ENCODE results near the gene TMEM115.
A peak's percentile ranks its signal among the peaks of the same experiment; 100 is the strongest.

Gene TMEM115

GRCh38 chr3:50345008-50345407 lies 14.3 kb downstream of the TMEM115 start:
- in situ Hi-C loops (cut with HindIII; ENCODE audit: low pct_ligation_motif_present, low sequenced_read_pairs) = no loop called here
- no peak for TF ChIP-seq CTCF (IDR thresholded peaks at IDR 0.05; ENCODE audit: low read depth, low read length, missing control alignments)
- H3K27me3 ChIP-seq (replicated peaks) = no peaks in the 10 kb centered on the region
- DNase-seq = no peak
- no peak overlapping the region for H3K4me3 ChIP-seq (ENCODE audit: low read depth, low read length)
- H3K36me3 ChIP-seq (replicated peaks) = peaks cover 2% of the 10 kb centered on the region
- H3K27ac ChIP-seq = no peak overlapping the region

GRCh38 chr3:50342813-50343633 lies 16.3 kb downstream of the TMEM115 start:
- Histone ChIP-seq H3K4me3 (ENCODE audit: low read depth, low read length) (no peak overlapping the region), H3K27me3 (replicated peaks) (no peaks in the 10 kb centered on the region), H3K27ac (no peak overlapping the region), H3K36me3 (replicated peaks) (peaks cover 2% of the 10 kb centered on the region)
- in situ Hi-C loops (cut with HindIII; ENCODE audit: low pct_ligation_motif_present, low sequenced_read_pairs) = no loop called here
- no peak for DNase-seq
- TF ChIP-seq CTCF (IDR thresholded peaks at IDR 0.05; ENCODE audit: low read depth, low read length, missing control alignments) = peak; percentile 34

GRCh38 chr3:50341996-50342650 lies 17.2 kb downstream of the TMEM115 start:
- no peak for DNase-seq
- no peaks in the 10 kb centered on the region for H3K27me3 ChIP-seq (replicated peaks)
- no peak overlapping the region for H3K27ac ChIP-seq
- no peaks in the 10 kb centered on the region for H3K36me3 ChIP-seq (replicated peaks)
- no peak for TF ChIP-seq CTCF (IDR thresholded peaks at IDR 0.05; ENCODE audit: low read depth, low read length, missing control alignments)
- H3K4me3 ChIP-seq (ENCODE audit: low read depth, low read length) = no peak overlapping the region
- in situ Hi-C loops (cut with HindIII; ENCODE audit: low pct_ligation_motif_present, low sequenced_read_pairs) = no loop called here

- peak overlapping the region; percentile 57 for H3K4me3 ChIP-seq (ENCODE audit: low read depth, low read length)
- no peaks in the 10 kb centered on the region for H3K27me3 ChIP-seq (replicated peaks)
- TF ChIP-seq CTCF (IDR thresholded peaks at IDR 0.05; ENCODE audit: low read depth, low read length, missing control alignments) = no peak
- in situ Hi-C loops (cut with HindIII; ENCODE audit: low pct_ligation_motif_present, low sequenced_read_pairs) = no loop called here
- H3K36me3 ChIP-seq (replicated peaks) = no peaks in the 10 kb centered on the region
- no peak for DNase-seq
- no peak overlapping the region for H3K27ac ChIP-seq
These were observed 17.8 kb downstream of the TMEM115 start for GRCh38 chr3:50341537-50341936.

- H3K36me3 ChIP-seq (replicated peaks) = no peaks in the 10 kb centered on the region
- TF ChIP-seq CTCF (IDR thresholded peaks at IDR 0.05; ENCODE audit: low read depth, low read length, missing control alignments) = no peak
- H3K4me3 ChIP-seq (ENCODE audit: low read depth, low read length) = peak within 1 kb of the TSS; percentile 57
- no peaks in the 10 kb centered on the region for H3K27me3 ChIP-seq (replicated peaks)
- in situ Hi-C loops (cut with HindIII; ENCODE audit: low pct_ligation_motif_present, low sequenced_read_pairs) = no loop called here
- DNase-seq = no peak
- H3K27ac ChIP-seq = peak within 1 kb of the TSS; percentile 45
These were observed 18.6 kb downstream of the TMEM115 start, which contains the start of gene RASSF1 for GRCh38 chr3:50340448-50341329. Gene RASSF1 (minus strand): TSS chr3:50340836. CDS start chr3:50340805, 31 bp downstream.
